MCF 10A (cell line): Measurements from ENCODE around the gene NHERF1. TPM values are rescaled to one million over a fixed set of nuclear protein-coding genes. Genes with fewer than 3 reads are reported as not detected.

ENCODE experiments used
- BruUV-seq: library from RNA; stranded (reverse); fragments of 400-500 nt; replicated peaks from 2 replicates; lab custom pipeline; 2021; lab: Mats Ljungman, UMichigan
- CTCF ChIA-PET: fragments of 300-600 bp; sonication (Branson Sonifier 250); formaldehyde crosslinking; extraction: SDS; loops from one replicate; lab custom pipeline; 2021; ENCODE audit warnings: antibody characterized with exemption, inconsistent platforms; lab: Yijun Ruan, JAX
- POLR2A ChIA-PET: fragments of 300-600, 350-650 bp; sonication (Branson Sonifier 250); formaldehyde crosslinking; extraction: SDS; loops from one replicate; lab custom pipeline; 2020; ENCODE audit warnings: antibody characterized with exemption, inconsistent platforms; lab: Yijun Ruan, JAX
- DNase-seq: peaks from one replicate; pipeline ENCODE4 v3.0.0-alpha.2; 2018; ENCODE audit not compliant: unreplicated experiment
- H3K27ac Mint-ChIP-seq: one replicate; pipeline ENCODE4 v1.8.0; 2022; ENCODE audit warnings: mild to moderate bottlenecking, low read depth, mixed read lengths; ENCODE audit not compliant: unreplicated experiment
- H3K27me3 Mint-ChIP-seq: one replicate; pipeline ENCODE4 v1.8.0; 2022; ENCODE audit warnings: mixed read lengths; ENCODE audit not compliant: insufficient read depth, unreplicated experiment
- H3K36me3 Mint-ChIP-seq: one replicate; pipeline ENCODE4 v1.8.0; 2022; ENCODE audit warnings: mild to moderate bottlenecking, moderate library complexity, mixed read lengths; ENCODE audit not compliant: insufficient read depth, unreplicated experiment
- H3K4me1 Mint-ChIP-seq: one replicate; pipeline ENCODE4 v1.8.0; 2022; ENCODE audit warnings: mixed read lengths; ENCODE audit not compliant: insufficient read depth, unreplicated experiment
- H3K4me3 Mint-ChIP-seq: one replicate; pipeline ENCODE4 v1.8.0; 2022; ENCODE audit warnings: mild to moderate bottlenecking, moderate library complexity, mixed read lengths; ENCODE audit not compliant: unreplicated experiment
- H3K9me3 Mint-ChIP-seq: one replicate; pipeline ENCODE4 v1.8.0; 2022; ENCODE audit warnings: mixed read lengths; ENCODE audit not compliant: unreplicated experiment
- intact Hi-C: fragments of 100-400 bp; cut with micrococcal nuclease; formaldehyde crosslinking; loops from 2 replicates; pipeline ENCODE4 v1.14.1; 2022
- total RNA-seq: library from RNA; stranded (reverse); gene quantifications from 2 replicates; pipeline ENCODE4 v1.2.3, GENCODE V29; 2022
- TF ChIP-seq, protein P1 (sequence below): fragments of 200-600 bp; IDR thresholded peaks from one replicate; pipeline ENCODE4 v1.8.0; 2022; ENCODE audit warnings: antibody characterized with exemption, mild to moderate bottlenecking; ENCODE audit not compliant: unreplicated experiment

Gene NHERF1
- total RNA-seq, 1 experiment from 2014 or later = 25.3 TPM

DNA sequence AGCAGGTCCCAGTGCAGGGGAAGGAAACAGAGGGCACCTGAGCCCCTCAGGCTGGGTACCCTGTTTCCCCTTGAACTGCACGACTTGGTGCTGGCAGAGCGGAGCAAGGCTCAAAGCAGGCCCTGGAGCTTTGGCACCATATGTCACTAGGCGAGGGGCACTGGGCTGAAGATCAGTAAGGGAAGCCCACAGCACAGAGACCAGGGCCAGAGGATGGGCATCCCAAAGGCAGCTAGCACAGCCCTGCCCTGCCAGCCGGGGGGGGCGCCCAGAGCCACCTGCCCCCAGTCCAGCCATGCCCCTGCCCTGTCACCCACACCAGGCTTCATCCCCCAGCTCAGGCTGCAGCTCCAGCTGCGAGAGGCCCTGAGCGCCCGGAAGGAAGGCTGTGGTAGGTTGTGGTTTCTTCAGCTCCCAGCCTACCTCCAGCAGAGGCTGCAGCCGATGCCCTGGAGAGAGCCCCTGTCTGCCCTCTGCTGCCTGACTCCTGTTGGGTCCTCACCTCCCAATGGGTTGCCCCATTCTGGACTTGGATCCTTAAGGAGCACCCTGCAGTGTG is 10.9 kb downstream of the NHERF1 start:
- Mint-ChIP-seq H3K27ac (peak overlapping the region; percentile 83), H3K27me3 (no peaks in the 10 kb centered on the region), H3K4me3 (peak overlapping the region; percentile 61), H3K9me3 (no peaks in the 10 kb centered on the region), H3K4me1 (peaks cover 24% of the 10 kb centered on the region), H3K36me3 (no peaks in the 10 kb centered on the region)
- intact Hi-C loops = no loop called here
- ChIA-PET POLR2A (interaction anchor here (0.6 to 4.7 kb wide), 4 partner anchors 9 to 1449 kb away, joined by 3 to 29 read pairs (median 20); partner anchors contain the start of gene NAT9), CTCF (interaction anchor here (1.0 to 7.8 kb wide), 6 partner anchors 9 to 102 kb away, joined by 4 to 60 read pairs (median 20); partner anchors contain the start of gene NAT9)
- BruUV-seq = no TSS peak
- TF ChIP-seq, protein P1, sequence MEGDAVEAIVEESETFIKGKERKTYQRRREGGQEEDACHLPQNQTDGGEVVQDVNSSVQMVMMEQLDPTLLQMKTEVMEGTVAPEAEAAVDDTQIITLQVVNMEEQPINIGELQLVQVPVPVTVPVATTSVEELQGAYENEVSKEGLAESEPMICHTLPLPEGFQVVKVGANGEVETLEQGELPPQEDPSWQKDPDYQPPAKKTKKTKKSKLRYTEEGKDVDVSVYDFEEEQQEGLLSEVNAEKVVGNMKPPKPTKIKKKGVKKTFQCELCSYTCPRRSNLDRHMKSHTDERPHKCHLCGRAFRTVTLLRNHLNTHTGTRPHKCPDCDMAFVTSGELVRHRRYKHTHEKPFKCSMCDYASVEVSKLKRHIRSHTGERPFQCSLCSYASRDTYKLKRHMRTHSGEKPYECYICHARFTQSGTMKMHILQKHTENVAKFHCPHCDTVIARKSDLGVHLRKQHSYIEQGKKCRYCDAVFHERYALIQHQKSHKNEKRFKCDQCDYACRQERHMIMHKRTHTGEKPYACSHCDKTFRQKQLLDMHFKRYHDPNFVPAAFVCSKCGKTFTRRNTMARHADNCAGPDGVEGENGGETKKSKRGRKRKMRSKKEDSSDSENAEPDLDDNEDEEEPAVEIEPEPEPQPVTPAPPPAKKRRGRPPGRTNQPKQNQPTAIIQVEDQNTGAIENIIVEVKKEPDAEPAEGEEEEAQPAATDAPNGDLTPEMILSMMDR = no peak
- DNase-seq = no peak

- ChIA-PET POLR2A (interaction anchor here (0.6 to 4.7 kb wide), 4 partner anchors 10 to 1450 kb away, joined by 3 to 29 read pairs (median 20); partner anchors contain the start of gene NAT9), CTCF (interaction anchor here (1.4 to 7.8 kb wide), 5 partner anchors 10 to 102 kb away, joined by 7 to 60 read pairs (median 8); partner anchors contain the start of gene NAT9)
- H3K27me3 Mint-ChIP-seq = no peaks in the 10 kb centered on the region
- BruUV-seq = no TSS peak
- no peak overlapping the region for H3K27ac Mint-ChIP-seq
- intact Hi-C loops = no loop called here
- peaks cover 24% of the 10 kb centered on the region for H3K4me1 Mint-ChIP-seq
- no peaks in the 10 kb centered on the region for H3K9me3 Mint-ChIP-seq
- H3K36me3 Mint-ChIP-seq = peaks cover 4% of the 10 kb centered on the region
- DNase-seq = no peak
- no peak overlapping the region for H3K4me3 Mint-ChIP-seq
- TF ChIP-seq, protein P1 = no peak
Measured at GRCh38 chr17:74759941-74760340, 11.5 kb downstream of the NHERF1 start.

GRCh38 chr17:74760404-74761105 is 12.1 kb downstream of the NHERF1 start:
- no peaks in the 10 kb centered on the region for H3K9me3 Mint-ChIP-seq
- peaks cover 24% of the 10 kb centered on the region for H3K4me1 Mint-ChIP-seq
- BruUV-seq = no TSS peak
- ChIA-PET CTCF (interaction anchor here (0.6 to 7.8 kb wide), 7 partner anchors 10 to 245 kb away, joined by 3 to 60 read pairs (median 7); partner anchors contain the start of gene NAT9), POLR2A (interaction anchor here (0.6 to 4.7 kb wide), 4 partner anchors 10 to 16 kb away, joined by 4 to 29 read pairs (median 20); partner anchors contain the start of gene NAT9)
- DNase-seq = no peak
- peak overlapping the region; percentile 59 for H3K27ac Mint-ChIP-seq
- intact Hi-C loops = no loop called here
- peaks cover 4% of the 10 kb centered on the region for H3K36me3 Mint-ChIP-seq
- H3K27me3 Mint-ChIP-seq = no peaks in the 10 kb centered on the region
- no peak overlapping the region for H3K4me3 Mint-ChIP-seq
- TF ChIP-seq, protein P1 = no peak

GRCh38 chr17:74761419-74761818 is 13.0 kb downstream of the NHERF1 start:
- H3K9me3 Mint-ChIP-seq = no peaks in the 10 kb centered on the region
- H3K27ac Mint-ChIP-seq = peak overlapping the region; percentile 59
- ChIA-PET POLR2A (interaction anchor here (4.7 kb wide), 1 partner anchor 11 kb away, joined by 29 read pairs; no protein-coding TSS in a partner anchor), CTCF (interaction anchor here (0.6 to 7.8 kb wide), 4 partner anchors 9 to 267 kb away, joined by 4 to 60 read pairs (median 20); no protein-coding TSS in a partner anchor)
- TF ChIP-seq, protein P1 = no peak
- BruUV-seq = no TSS peak
- intact Hi-C loops = no loop called here
- H3K4me1 Mint-ChIP-seq = peaks cover 24% of the 10 kb centered on the region
- H3K36me3 Mint-ChIP-seq = peaks cover 4% of the 10 kb centered on the region
- DNase-seq = no peak
- no peak overlapping the region for H3K4me3 Mint-ChIP-seq
- H3K27me3 Mint-ChIP-seq = no peaks in the 10 kb centered on the region
